Keratinocyte (primary cell): ENCODE measurements around the gene PRKCZ.

Experiments
- EZH2 ChIP-seq: IDR thresholded peaks from one replicate; pipeline ENCODE4 v1.6.1; 2012; ENCODE audit warnings: inconsistent platforms, mild to moderate bottlenecking, low read length, moderate library complexity
- TF ChIP-seq, protein P1 (sequence below), 3 experiments: IDR thresholded peaks in 1 of 3; conservative IDR thresholded peaks in 1 of 3; optimal IDR thresholded peaks in 1 of 3; 2 replicates in 2 of 3; 3 replicates in 1 of 3; pipeline versions ENCODE3 to v1.5.1; 2011; ENCODE audit warnings: low read length in 3 of 3, mild to moderate bottlenecking in 3 of 3, moderate library complexity in 2 of 3, control low read depth in 1 of 3, inconsistent platforms in 1 of 3; ENCODE audit not compliant: insufficient read depth in 2 of 3; ENCODE audit errors: extremely low read depth in 1 of 3

DNA sequence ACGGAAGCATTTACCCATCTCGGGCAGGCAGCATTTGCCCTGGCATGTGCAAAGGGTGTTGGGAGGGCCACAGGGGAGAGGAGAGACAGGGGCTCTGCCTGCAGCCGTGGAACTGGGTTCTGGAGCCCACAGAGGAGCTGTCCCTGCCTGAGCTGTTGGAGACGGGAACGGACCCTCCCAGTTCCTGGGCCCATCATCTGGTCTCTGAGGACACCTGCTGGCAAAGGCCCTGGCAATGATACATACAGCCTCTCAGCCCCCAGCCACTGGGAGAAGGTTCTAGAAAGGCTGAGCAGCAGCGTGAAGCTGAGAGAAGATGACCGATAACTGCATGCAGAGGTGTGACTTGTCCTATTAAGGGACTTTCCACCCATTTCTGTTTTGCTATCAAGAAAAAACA is 113.0 kb downstream of the PRKCZ start:
- TF ChIP-seq, protein P1, sequence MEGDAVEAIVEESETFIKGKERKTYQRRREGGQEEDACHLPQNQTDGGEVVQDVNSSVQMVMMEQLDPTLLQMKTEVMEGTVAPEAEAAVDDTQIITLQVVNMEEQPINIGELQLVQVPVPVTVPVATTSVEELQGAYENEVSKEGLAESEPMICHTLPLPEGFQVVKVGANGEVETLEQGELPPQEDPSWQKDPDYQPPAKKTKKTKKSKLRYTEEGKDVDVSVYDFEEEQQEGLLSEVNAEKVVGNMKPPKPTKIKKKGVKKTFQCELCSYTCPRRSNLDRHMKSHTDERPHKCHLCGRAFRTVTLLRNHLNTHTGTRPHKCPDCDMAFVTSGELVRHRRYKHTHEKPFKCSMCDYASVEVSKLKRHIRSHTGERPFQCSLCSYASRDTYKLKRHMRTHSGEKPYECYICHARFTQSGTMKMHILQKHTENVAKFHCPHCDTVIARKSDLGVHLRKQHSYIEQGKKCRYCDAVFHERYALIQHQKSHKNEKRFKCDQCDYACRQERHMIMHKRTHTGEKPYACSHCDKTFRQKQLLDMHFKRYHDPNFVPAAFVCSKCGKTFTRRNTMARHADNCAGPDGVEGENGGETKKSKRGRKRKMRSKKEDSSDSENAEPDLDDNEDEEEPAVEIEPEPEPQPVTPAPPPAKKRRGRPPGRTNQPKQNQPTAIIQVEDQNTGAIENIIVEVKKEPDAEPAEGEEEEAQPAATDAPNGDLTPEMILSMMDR (optimal IDR thresholded peaks at IDR 0.05 in 1 of 3, IDR thresholded peaks at IDR 0.05 in 1 of 3, conservative IDR thresholded peaks at IDR 0.05 in 1 of 3; ENCODE audit: extremely low read depth in 1 of 3, insufficient read depth in 2 of 3, low read length in 3 of 3) = no peak
- no peak for TF ChIP-seq EZH2
